LNCaP clone FGC (cell line): ENCODE data around the gene GRWD1.
A peak's percentile ranks its signal among the peaks of the same experiment; 100 is the strongest.
"Not testable (repeated sequence)": the region's sequence is repeated elsewhere in the genome, so short reads cannot be mapped to it uniquely, and the experiment has no call there.

ENCODE experiments used
- DNase-seq: peaks from one replicate; pipeline ENCODE4 v3.0.0-alpha.2; 2011; ENCODE audit warnings: low read depth
- H3K4me3 ChIP-seq: 2 replicates; pipeline ENCODE4 v1.5.1; 2011; ENCODE audit warnings: mild to moderate bottlenecking, low read depth, low read length, control low read depth
- TF ChIP-seq, protein P1 (sequence below): IDR thresholded peaks from 2 replicates; pipeline ENCODE4 v1.5.1; 2012; ENCODE audit warnings: mild to moderate bottlenecking; ENCODE audit not compliant: control insufficient read depth, insufficient read depth; ENCODE audit errors: extremely low read depth

Gene GRWD1

DNA sequence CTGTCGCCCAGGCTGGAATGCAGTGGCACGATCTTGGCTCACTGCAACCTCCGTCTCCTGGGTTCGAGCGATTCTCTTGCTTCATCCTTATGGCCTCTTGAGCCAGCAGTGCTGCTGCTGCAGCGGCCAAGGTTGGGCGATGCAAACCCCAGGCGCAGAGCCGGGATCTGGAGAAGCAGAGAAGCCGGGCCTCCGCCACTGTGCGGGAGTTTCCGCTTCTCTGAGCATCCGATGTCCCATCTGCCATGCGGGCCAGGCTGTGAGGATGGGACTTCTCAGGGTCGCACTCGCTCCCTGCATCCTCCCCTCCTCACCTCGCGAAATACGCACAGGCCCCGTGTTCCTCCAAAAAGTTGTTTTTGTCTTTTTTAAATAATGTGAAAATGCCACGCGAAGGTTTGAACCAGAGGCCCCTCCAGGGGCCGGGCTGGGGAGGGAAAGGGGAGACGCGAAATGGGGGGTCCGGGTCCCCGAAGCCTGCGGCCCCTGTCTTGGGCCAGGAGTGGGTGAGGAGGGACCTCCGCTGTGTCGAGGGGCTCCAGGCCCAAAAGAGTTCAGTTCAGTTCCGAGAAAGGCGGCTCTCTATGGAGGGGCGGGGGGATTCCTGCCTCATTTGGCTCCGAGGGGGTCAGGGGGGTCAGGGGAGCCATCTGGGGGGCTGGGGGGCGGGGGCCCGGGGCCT lies 39.3 kb downstream of the GRWD1 start:
- DNase-seq: no peak
- TF ChIP-seq, protein P1, sequence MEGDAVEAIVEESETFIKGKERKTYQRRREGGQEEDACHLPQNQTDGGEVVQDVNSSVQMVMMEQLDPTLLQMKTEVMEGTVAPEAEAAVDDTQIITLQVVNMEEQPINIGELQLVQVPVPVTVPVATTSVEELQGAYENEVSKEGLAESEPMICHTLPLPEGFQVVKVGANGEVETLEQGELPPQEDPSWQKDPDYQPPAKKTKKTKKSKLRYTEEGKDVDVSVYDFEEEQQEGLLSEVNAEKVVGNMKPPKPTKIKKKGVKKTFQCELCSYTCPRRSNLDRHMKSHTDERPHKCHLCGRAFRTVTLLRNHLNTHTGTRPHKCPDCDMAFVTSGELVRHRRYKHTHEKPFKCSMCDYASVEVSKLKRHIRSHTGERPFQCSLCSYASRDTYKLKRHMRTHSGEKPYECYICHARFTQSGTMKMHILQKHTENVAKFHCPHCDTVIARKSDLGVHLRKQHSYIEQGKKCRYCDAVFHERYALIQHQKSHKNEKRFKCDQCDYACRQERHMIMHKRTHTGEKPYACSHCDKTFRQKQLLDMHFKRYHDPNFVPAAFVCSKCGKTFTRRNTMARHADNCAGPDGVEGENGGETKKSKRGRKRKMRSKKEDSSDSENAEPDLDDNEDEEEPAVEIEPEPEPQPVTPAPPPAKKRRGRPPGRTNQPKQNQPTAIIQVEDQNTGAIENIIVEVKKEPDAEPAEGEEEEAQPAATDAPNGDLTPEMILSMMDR: no peak
- H3K4me3 ChIP-seq: no peak overlapping the region

DNA sequence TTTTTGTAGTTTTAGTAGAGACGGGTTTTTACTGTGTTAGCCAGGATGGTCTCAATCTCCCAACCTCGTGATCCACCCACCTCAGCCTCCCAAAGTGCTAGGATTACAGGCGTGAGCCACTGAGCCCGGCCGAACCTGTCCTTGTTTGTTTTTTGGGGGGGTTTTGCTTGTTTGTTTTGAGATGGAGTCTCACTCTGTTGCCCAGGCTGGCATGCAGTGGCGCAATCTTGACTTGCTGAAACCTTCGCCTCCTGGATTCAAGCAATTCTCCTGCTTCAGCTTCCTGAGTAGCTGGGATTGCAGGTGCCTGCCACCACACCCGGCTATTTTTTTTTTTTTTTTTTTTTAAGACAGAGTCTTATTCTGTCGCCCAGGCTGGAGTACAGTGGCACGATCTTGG lies 40.9 kb downstream of the GRWD1 start:
- not testable (repeated sequence) for DNase-seq, H3K4me3 ChIP-seq

DNA sequence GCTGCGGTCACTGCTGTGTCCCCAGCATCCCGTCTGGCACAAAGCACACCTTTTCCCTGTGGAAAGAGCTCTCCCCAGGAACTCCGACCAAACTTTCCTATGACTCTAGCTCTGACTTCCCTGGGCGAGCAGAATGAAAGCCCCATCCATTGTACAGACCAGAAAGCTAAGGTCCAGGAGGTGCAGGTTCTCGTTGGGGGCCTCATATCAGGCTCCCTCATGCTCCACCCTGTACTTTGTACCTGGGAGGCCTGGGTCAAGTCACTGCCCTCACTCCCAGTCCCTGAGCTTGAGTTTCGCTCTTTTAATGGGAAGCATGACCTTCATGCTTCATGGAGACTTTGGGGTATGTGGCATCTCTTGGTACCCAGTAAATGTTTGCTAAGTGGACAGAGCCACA lies 41.8 kb downstream of the GRWD1 start:
- TF ChIP-seq, protein P1: no peak
- H3K4me3 ChIP-seq: no peak overlapping the region
- no peak for DNase-seq

DNA sequence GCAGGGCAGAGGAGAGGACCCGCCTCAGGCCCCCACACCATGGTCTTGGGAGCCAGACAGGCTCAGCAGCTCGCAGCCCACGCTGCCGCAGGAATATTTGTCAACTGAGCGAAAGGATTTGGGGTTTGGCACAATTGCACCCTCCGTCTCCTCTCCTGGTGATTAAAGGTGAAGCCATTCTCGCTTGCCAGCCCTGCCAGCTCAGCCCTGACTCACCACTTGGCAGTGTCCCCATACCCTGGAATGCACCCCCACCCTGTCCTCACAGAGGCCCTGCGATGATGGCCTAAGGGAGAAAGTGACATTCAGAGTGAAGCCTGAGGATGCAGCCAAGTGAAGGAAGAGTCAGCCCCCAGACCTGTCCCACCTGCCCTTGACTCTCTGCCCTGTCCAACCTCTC lies 42.2 kb downstream of the GRWD1 start:
- no peak for DNase-seq
- H3K4me3 ChIP-seq: no peak overlapping the region
- TF ChIP-seq, protein P1: no peak

DNA sequence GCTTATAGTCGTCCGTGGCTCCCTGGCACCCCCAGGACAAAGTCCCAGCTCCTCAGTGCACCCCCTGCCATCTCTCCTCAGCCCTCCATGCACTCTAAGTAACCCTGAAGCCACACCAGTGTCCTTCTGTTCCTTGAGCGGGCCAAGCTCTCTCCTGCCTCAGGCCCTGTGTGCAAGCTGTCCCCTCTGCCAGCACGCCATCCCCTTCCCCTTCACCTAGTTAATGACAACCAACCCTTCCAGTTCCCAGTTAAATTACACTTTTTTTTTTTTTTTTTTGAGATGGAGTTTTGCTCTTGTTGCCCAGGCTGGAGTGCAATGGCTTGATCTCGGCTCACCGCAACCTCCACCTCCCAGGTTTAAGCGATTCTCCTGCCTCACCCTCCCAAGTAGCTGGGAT lies 42.7 kb downstream of the GRWD1 start:
- not testable (repeated sequence) for DNase-seq

DNA sequence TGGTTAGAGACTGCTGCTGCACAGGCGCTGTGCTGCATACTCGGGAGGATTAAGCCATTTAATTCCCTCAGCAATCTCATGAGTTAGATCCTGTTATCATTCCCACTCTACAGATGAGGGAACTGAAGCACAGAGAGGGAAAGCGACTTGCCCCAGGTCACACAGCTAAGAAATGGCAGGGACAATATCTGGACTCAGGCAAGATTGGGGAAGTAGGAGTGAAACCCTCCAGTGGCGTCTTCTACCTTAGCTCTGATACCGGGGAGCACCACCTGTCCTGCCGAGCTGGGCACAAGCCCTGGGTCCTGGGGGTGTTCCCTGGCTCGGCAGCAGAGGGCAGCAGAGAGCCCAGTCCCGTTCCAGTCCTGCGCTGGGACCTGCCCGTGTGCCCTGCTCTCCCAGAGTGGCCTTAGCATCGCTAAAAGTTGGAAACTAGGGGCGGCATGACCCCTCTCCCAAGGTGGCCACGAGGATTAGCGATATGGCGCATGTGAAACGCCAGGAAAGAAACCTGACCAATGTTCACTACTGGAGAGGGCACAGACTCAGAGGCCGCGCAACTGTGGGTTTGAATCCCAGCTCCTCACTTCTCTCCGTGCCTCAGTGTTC lies 43.9 kb downstream of the GRWD1 start:
- TF ChIP-seq, protein P1: peak; percentile 79
- DNase-seq: no peak
- H3K4me3 ChIP-seq: no peak overlapping the region

More for the DNA sequence above, 42.7 kb downstream of the GRWD1 start:
- H3K4me3 ChIP-seq: not testable (repeated sequence)

DNA sequence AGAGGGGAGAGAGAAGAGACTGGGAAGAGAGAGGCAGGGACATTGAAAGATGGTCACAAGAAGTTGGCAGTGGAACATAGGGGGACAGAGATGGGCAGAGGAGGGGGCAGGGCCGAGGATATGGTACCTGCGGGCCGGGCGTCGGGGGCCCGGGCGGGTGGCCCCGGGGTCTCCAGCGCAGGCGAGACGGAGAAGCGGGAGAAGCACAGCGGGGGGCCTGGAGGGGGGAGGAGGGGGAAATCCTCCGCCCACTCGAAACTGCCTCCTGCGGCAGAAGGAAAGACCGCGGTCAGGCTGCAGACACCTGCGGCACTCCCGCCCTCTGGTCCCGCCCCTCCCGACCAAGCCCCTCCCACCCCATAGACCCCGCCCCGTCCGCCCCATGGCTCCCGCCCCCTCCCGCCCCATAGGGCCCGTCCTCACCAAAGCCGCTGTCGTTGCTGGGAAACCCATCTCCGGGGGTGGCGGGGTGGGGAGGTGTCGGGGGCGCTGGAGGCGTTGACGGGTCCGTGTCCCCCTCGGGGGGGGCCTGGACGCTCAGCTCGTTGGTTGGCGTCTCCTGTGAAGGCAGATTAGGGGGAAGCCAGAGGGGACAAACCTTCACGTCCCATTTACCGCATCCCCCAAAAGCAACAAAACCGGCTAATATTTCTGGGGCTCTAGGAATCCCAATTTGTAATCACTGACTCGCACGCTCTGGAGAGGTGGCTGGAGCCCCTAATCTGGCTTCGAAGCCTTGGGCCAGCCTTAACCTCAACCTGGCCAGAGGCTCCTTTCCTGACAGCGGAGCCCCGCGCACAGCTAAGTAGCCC lies 45.4 kb downstream of the GRWD1 start:
- TF ChIP-seq, protein P1: no peak

More for the DNA sequence above, 45.4 kb downstream of the GRWD1 start:
- no peak overlapping the region for H3K4me3 ChIP-seq
- DNase-seq: no peak
